Activated naive CD8-positive, alpha-beta T cell (primary cell): ENCODE results near the gene DLG2.

Experiments
- H3K27ac Mint-ChIP-seq: one replicate; pipeline ENCODE4 v1.8.0; 2021; ENCODE audit warnings: mixed read lengths
- H3K27me3 Mint-ChIP-seq: one replicate; pipeline ENCODE4 v1.8.0; 2021; ENCODE audit warnings: mixed read lengths
- H3K36me3 Mint-ChIP-seq: one replicate; pipeline ENCODE4 v1.8.0; 2021; ENCODE audit warnings: mixed read lengths
- H3K4me1 Mint-ChIP-seq: one replicate; pipeline ENCODE4 v1.8.0; 2021; ENCODE audit warnings: low read depth, mixed read lengths
- H3K4me3 Mint-ChIP-seq: one replicate; pipeline ENCODE4 v1.8.0; 2021; ENCODE audit warnings: mild to moderate bottlenecking, mixed read lengths
- H3K9me3 Mint-ChIP-seq: one replicate; pipeline ENCODE4 v1.8.0; 2021; ENCODE audit warnings: low read depth, mixed read lengths

DLG2 gene

GRCh38 chr11:84468235-84468634, 1158.9 kb downstream of the DLG2 start:
- H3K27me3 Mint-ChIP-seq, result no peaks in the 10 kb centered on the region
- H3K4me1 Mint-ChIP-seq, result no peaks in the 10 kb centered on the region
- H3K36me3 Mint-ChIP-seq, result no peaks in the 10 kb centered on the region
- peaks cover 13% of the 10 kb centered on the region for H3K9me3 Mint-ChIP-seq
- no peak overlapping the region for H3K4me3 Mint-ChIP-seq
- no peak overlapping the region for H3K27ac Mint-ChIP-seq

- no peak overlapping the region for H3K4me3 Mint-ChIP-seq
- H3K27ac Mint-ChIP-seq, result no peak overlapping the region
- H3K9me3 Mint-ChIP-seq, result peaks cover 12% of the 10 kb centered on the region
- H3K27me3 Mint-ChIP-seq, result no peaks in the 10 kb centered on the region
- H3K4me1 Mint-ChIP-seq, result no peaks in the 10 kb centered on the region
- H3K36me3 Mint-ChIP-seq, result no peaks in the 10 kb centered on the region
These were observed 1162.1 kb downstream of the DLG2 start for GRCh38 chr11:84465040-84465439.

- H3K9me3 Mint-ChIP-seq, result peaks cover 19% of the 10 kb centered on the region
- H3K27me3 Mint-ChIP-seq, result no peaks in the 10 kb centered on the region
- H3K4me1 Mint-ChIP-seq, result no peaks in the 10 kb centered on the region
- no peak overlapping the region for H3K4me3 Mint-ChIP-seq
- H3K36me3 Mint-ChIP-seq, result no peaks in the 10 kb centered on the region
- H3K27ac Mint-ChIP-seq, result no peak overlapping the region
These were observed 1171.5 kb downstream of the DLG2 start for GRCh38 chr11:84455691-84456090.

GRCh38 chr11:84452211-84452610, 1174.9 kb downstream of the DLG2 start:
- no peaks in the 10 kb centered on the region for H3K4me1 Mint-ChIP-seq
- H3K9me3 Mint-ChIP-seq, result peaks cover 23% of the 10 kb centered on the region
- H3K36me3 Mint-ChIP-seq, result no peaks in the 10 kb centered on the region
- no peak overlapping the region for H3K4me3 Mint-ChIP-seq
- no peak overlapping the region for H3K27ac Mint-ChIP-seq
- no peaks in the 10 kb centered on the region for H3K27me3 Mint-ChIP-seq

GRCh38 chr11:84438565-84438964, 1188.6 kb downstream of the DLG2 start:
- Mint-ChIP-seq H3K36me3 (no peaks in the 10 kb centered on the region), H3K27me3 (no peaks in the 10 kb centered on the region), H3K4me3 (no peak overlapping the region), H3K27ac (no peak overlapping the region), H3K4me1 (no peaks in the 10 kb centered on the region), H3K9me3 (no peaks in the 10 kb centered on the region)

- no peaks in the 10 kb centered on the region for H3K27me3 Mint-ChIP-seq
- H3K4me3 Mint-ChIP-seq, result no peak overlapping the region
- peaks cover under 1% of the 10 kb centered on the region for H3K9me3 Mint-ChIP-seq
- H3K27ac Mint-ChIP-seq, result no peak overlapping the region
- H3K4me1 Mint-ChIP-seq, result no peaks in the 10 kb centered on the region
- H3K36me3 Mint-ChIP-seq, result no peaks in the 10 kb centered on the region
These were observed 1189.8 kb downstream of the DLG2 start for GRCh38 chr11:84437071-84437980.

GRCh38 chr11:84430661-84431060, 1196.5 kb downstream of the DLG2 start:
- H3K9me3 Mint-ChIP-seq, result peaks cover 21% of the 10 kb centered on the region
- no peaks in the 10 kb centered on the region for H3K36me3 Mint-ChIP-seq
- H3K27ac Mint-ChIP-seq, result no peak overlapping the region
- H3K27me3 Mint-ChIP-seq, result peaks cover 2% of the 10 kb centered on the region
- no peak overlapping the region for H3K4me3 Mint-ChIP-seq
- no peaks in the 10 kb centered on the region for H3K4me1 Mint-ChIP-seq

- Mint-ChIP-seq H3K27ac (no peak overlapping the region), H3K36me3 (no peaks in the 10 kb centered on the region), H3K9me3 (peaks cover 30% of the 10 kb centered on the region), H3K4me3 (no peak overlapping the region), H3K27me3 (no peaks in the 10 kb centered on the region), H3K4me1 (no peaks in the 10 kb centered on the region)
These were observed 1201.5 kb downstream of the DLG2 start for GRCh38 chr11:84425673-84426072.

- Mint-ChIP-seq H3K9me3 (peaks cover 14% of the 10 kb centered on the region), H3K27me3 (no peaks in the 10 kb centered on the region), H3K4me3 (no peak overlapping the region), H3K36me3 (no peaks in the 10 kb centered on the region), H3K27ac (no peak overlapping the region), H3K4me1 (no peaks in the 10 kb centered on the region)
These were observed 1206.9 kb downstream of the DLG2 start for GRCh38 chr11:84420271-84420670.

GRCh38 chr11:84419616-84420015, 1207.5 kb downstream of the DLG2 start:
- H3K4me3 Mint-ChIP-seq, result no peak overlapping the region
- no peak overlapping the region for H3K27ac Mint-ChIP-seq
- H3K36me3 Mint-ChIP-seq, result no peaks in the 10 kb centered on the region
- H3K4me1 Mint-ChIP-seq, result no peaks in the 10 kb centered on the region
- H3K9me3 Mint-ChIP-seq, result peaks cover 11% of the 10 kb centered on the region
- H3K27me3 Mint-ChIP-seq, result no peaks in the 10 kb centered on the region

GRCh38 chr11:84414920-84415319, 1212.2 kb downstream of the DLG2 start:
- no peak overlapping the region for H3K27ac Mint-ChIP-seq
- H3K4me1 Mint-ChIP-seq, result no peaks in the 10 kb centered on the region
- H3K27me3 Mint-ChIP-seq, result no peaks in the 10 kb centered on the region
- no peak overlapping the region for H3K4me3 Mint-ChIP-seq
- H3K9me3 Mint-ChIP-seq, result peaks cover 3% of the 10 kb centered on the region
- no peaks in the 10 kb centered on the region for H3K36me3 Mint-ChIP-seq

- no peaks in the 10 kb centered on the region for H3K36me3 Mint-ChIP-seq
- no peaks in the 10 kb centered on the region for H3K27me3 Mint-ChIP-seq
- H3K4me1 Mint-ChIP-seq, result no peaks in the 10 kb centered on the region
- H3K4me3 Mint-ChIP-seq, result no peak overlapping the region
- peaks cover 8% of the 10 kb centered on the region for H3K9me3 Mint-ChIP-seq
- no peak overlapping the region for H3K27ac Mint-ChIP-seq
These were observed 1213.6 kb downstream of the DLG2 start for GRCh38 chr11:84413549-84413948.

GRCh38 chr11:84412862-84413261, 1214.3 kb downstream of the DLG2 start:
- H3K36me3 Mint-ChIP-seq, result no peaks in the 10 kb centered on the region
- no peak overlapping the region for H3K4me3 Mint-ChIP-seq
- H3K9me3 Mint-ChIP-seq, result peaks cover 4% of the 10 kb centered on the region
- H3K27ac Mint-ChIP-seq, result no peak overlapping the region
- H3K4me1 Mint-ChIP-seq, result no peaks in the 10 kb centered on the region
- H3K27me3 Mint-ChIP-seq, result no peaks in the 10 kb centered on the region

GRCh38 chr11:84408946-84409411, 1218.2 kb downstream of the DLG2 start:
- no peaks in the 10 kb centered on the region for H3K36me3 Mint-ChIP-seq
- no peaks in the 10 kb centered on the region for H3K4me1 Mint-ChIP-seq
- no peaks in the 10 kb centered on the region for H3K27me3 Mint-ChIP-seq
- H3K4me3 Mint-ChIP-seq, result no peak overlapping the region
- H3K9me3 Mint-ChIP-seq, result peaks cover 19% of the 10 kb centered on the region
- no peak overlapping the region for H3K27ac Mint-ChIP-seq

GRCh38 chr11:84407091-84407490, 1220.1 kb downstream of the DLG2 start:
- Mint-ChIP-seq H3K4me3 (no peak overlapping the region), H3K9me3 (peaks cover 26% of the 10 kb centered on the region), H3K36me3 (no peaks in the 10 kb centered on the region), H3K27me3 (no peaks in the 10 kb centered on the region), H3K27ac (no peak overlapping the region), H3K4me1 (no peaks in the 10 kb centered on the region)
